OCI-LY1 (cell line): ENCODE results near the gene MESP1.

Experiments used
- H2AFZ ChIP-seq: fragments of 200-600 bp; sonication (generic), shearing (Covaris generic); 2 replicates; pipeline ENCODE4 v1.6.0; 2014; ENCODE audit warnings: antibody characterized with exemption, mild to moderate bottlenecking, low read length
- H3F3A ChIP-seq: fragments of 200-600 bp; sonication (generic), shearing (Covaris generic); 2 replicates; pipeline ENCODE4 v1.6.0; 2014; ENCODE audit warnings: mild to moderate bottlenecking, antibody characterized with exemption, low read length, moderate library complexity; ENCODE audit not compliant: insufficient read depth
- H3K27ac ChIP-seq: fragments of 200-600 bp; sonication (generic); 2 replicates; pipeline ENCODE4 v1.5.1; 2014; ENCODE audit warnings: low read length, mixed run types, mild to moderate bottlenecking, low read depth; ENCODE audit not compliant: poor library complexity, severe bottlenecking
- H3K27me3 ChIP-seq: fragments of 200-600 bp; sonication (generic); 2 replicates; pipeline ENCODE4 v1.6.0; 2014; ENCODE audit warnings: antibody characterized with exemption, mild to moderate bottlenecking, low read length, moderate library complexity; ENCODE audit not compliant: insufficient read depth
- H3K36me3 ChIP-seq: fragments of 200-600 bp; sonication (generic); 2 replicates; pipeline ENCODE4 v1.6.1; 2014; ENCODE audit warnings: mild to moderate bottlenecking, antibody characterized with exemption, low read length, moderate library complexity, mixed read lengths; ENCODE audit not compliant: insufficient read depth
- H3K4me1 ChIP-seq: fragments of 200-600 bp; sonication (generic); 2 replicates; pipeline ENCODE4 v1.5.1; 2014; ENCODE audit warnings: mild to moderate bottlenecking, low read length, moderate library complexity; ENCODE audit not compliant: insufficient read depth, severe bottlenecking
- H3K4me2 ChIP-seq: fragments of 200-600 bp; sonication (generic), shearing (Covaris generic); 2 replicates; pipeline ENCODE4 v1.6.1; 2014; ENCODE audit warnings: low read length
- H3K4me3 ChIP-seq: fragments of 200-600 bp; sonication (generic); 2 replicates; pipeline ENCODE4 v1.5.1; 2014; ENCODE audit warnings: low read length, low read depth, mild to moderate bottlenecking, mixed read lengths; ENCODE audit not compliant: poor library complexity, severe bottlenecking
- H3K79me2 ChIP-seq: fragments of 200-600 bp; shearing (Covaris generic); 2 replicates; pipeline ENCODE4 v1.6.1; 2016; ENCODE audit warnings: mixed run types, low read length, mixed read lengths; ENCODE audit not compliant: insufficient read depth
- H3K9ac ChIP-seq: fragments of 200-600 bp; sonication (generic), shearing (Covaris generic); 2 replicates; pipeline ENCODE4 v1.6.1; 2014; ENCODE audit warnings: mild to moderate bottlenecking, low read length, mixed read lengths
- H3K9me2 ChIP-seq: fragments of 200-600 bp; sonication (generic), shearing (Covaris generic); 2 replicates; pipeline ENCODE4 v1.6.1; 2014; ENCODE audit warnings: low read depth, mild to moderate bottlenecking, low read length, mixed read lengths
- H3K9me3 ChIP-seq: fragments of 200-600 bp; shearing (Covaris generic); 2 replicates; pipeline ENCODE4 v1.6.1; 2014; ENCODE audit warnings: low read length, mixed read lengths
- H4K20me1 ChIP-seq: fragments of 200-600 bp; sonication (generic), shearing (Covaris generic); 2 replicates; pipeline ENCODE4 v1.6.0; 2016; ENCODE audit warnings: mild to moderate bottlenecking, low read length; ENCODE audit not compliant: insufficient read depth
- EZH2 ChIP-seq: fragments of 200-600 bp; sonication (generic), shearing (Covaris generic); IDR thresholded peaks from 2 replicates; pipeline ENCODE4 v1.8.0; 2017; ENCODE audit warnings: borderline replicate concordance, mixed run types, mild to moderate bottlenecking, antibody characterized with exemption, low read length, moderate library complexity, mixed read lengths
- TF ChIP-seq, protein P1 (sequence below): fragments of 200-600 bp; sonication (generic), shearing (Covaris generic); IDR thresholded peaks from 2 replicates; pipeline ENCODE4 v1.5.1; 2017; ENCODE audit warnings: mild to moderate bottlenecking, antibody characterized with exemption, low read length, moderate library complexity, mixed read lengths

MESP1 gene

GRCh38 chr15:89797678-89798201, 46.7 kb upstream of the MESP1 start:
- H3K4me3 ChIP-seq: no peak overlapping the region
- no peaks in the 10 kb centered on the region for H3K79me2 ChIP-seq
- H4K20me1 ChIP-seq: no peaks in the 10 kb centered on the region
- no peaks in the 10 kb centered on the region for H3K36me3 ChIP-seq
- no peaks in the 10 kb centered on the region for H3K9me2 ChIP-seq
- no peaks in the 10 kb centered on the region for H3K4me1 ChIP-seq
- no peak overlapping the region for H3K27ac ChIP-seq
- H3F3A ChIP-seq: no peaks in the 10 kb centered on the region
- H3K4me2 ChIP-seq: no peak overlapping the region
- no peak overlapping the region for H3K9ac ChIP-seq
- no peaks in the 10 kb centered on the region for H3K9me3 ChIP-seq
- no peak for TF ChIP-seq EZH2
- TF ChIP-seq, protein P1, sequence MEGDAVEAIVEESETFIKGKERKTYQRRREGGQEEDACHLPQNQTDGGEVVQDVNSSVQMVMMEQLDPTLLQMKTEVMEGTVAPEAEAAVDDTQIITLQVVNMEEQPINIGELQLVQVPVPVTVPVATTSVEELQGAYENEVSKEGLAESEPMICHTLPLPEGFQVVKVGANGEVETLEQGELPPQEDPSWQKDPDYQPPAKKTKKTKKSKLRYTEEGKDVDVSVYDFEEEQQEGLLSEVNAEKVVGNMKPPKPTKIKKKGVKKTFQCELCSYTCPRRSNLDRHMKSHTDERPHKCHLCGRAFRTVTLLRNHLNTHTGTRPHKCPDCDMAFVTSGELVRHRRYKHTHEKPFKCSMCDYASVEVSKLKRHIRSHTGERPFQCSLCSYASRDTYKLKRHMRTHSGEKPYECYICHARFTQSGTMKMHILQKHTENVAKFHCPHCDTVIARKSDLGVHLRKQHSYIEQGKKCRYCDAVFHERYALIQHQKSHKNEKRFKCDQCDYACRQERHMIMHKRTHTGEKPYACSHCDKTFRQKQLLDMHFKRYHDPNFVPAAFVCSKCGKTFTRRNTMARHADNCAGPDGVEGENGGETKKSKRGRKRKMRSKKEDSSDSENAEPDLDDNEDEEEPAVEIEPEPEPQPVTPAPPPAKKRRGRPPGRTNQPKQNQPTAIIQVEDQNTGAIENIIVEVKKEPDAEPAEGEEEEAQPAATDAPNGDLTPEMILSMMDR: no peak
- peaks cover 5% of the 10 kb centered on the region for H3K27me3 ChIP-seq
- H2AFZ ChIP-seq: no peak overlapping the region

DNA sequence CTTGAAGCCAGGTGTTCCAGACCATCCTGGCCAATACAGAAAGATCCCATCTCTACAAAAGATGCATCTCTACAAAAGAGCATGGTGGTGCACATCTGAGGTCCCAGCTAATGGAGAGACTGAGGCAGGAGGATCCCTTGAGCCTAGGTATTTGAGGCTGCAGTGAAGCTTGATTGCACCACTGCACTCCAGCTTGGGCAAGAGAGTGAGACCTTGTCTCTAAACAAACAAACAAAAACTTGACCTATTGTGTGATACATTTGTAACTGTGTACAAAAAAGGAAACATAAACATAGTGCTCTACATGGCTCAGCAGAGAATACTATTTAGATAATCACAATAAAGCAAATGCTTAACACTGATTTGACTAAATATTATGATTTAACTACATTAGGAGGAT, 44.9 kb upstream of the MESP1 start:
- H3K36me3 ChIP-seq: no peaks in the 10 kb centered on the region
- H3K27me3 ChIP-seq: peaks cover 5% of the 10 kb centered on the region
- H3K4me1 ChIP-seq: no peaks in the 10 kb centered on the region
- no peak overlapping the region for H3K27ac ChIP-seq
- no peak overlapping the region for H3K9ac ChIP-seq
- H3F3A ChIP-seq: no peaks in the 10 kb centered on the region
- no peaks in the 10 kb centered on the region for H3K9me3 ChIP-seq
- H3K4me2 ChIP-seq: no peak overlapping the region
- TF ChIP-seq, protein P1: no peak
- TF ChIP-seq EZH2: no peak
- no peaks in the 10 kb centered on the region for H3K79me2 ChIP-seq
- no peaks in the 10 kb centered on the region for H3K9me2 ChIP-seq
- no peaks in the 10 kb centered on the region for H4K20me1 ChIP-seq
- H3K4me3 ChIP-seq: no peak overlapping the region
- no peak overlapping the region for H2AFZ ChIP-seq

DNA sequence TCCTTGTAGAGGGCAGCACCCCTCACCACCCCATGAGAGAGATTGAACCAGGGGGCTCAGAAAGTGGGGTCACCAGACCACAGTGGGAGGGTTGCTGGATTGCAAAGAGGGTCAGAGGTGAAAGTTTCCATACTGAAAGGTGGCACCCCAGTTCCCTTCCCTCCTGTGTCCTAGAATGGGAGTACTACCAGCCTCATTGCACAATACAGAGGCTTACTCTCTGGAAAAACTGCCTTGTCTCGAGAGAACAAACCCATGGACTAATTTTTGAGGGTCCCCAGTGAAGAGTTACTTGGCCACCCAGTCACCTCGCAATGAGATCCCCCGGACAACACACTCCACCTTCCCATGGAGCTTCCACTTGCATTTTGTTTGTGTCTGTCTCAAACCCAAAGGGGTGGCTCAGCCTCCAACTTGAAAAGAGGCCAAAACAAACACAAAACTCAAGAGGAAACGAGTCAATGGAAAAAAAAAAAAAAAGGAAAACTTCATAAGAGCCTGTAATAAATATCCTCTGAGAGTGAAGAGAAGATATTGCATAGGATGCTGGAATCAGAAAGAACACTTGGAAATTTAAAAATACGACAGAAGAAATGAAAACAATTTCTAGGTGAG, 43.7 kb upstream of the MESP1 start:
- H3K9me2 ChIP-seq: no peaks in the 10 kb centered on the region
- no peak overlapping the region for H3K27ac ChIP-seq
- no peaks in the 10 kb centered on the region for H3K9me3 ChIP-seq
- no peaks in the 10 kb centered on the region for H3F3A ChIP-seq
- H2AFZ ChIP-seq: no peak overlapping the region
- peaks cover 5% of the 10 kb centered on the region for H3K27me3 ChIP-seq
- no peak overlapping the region for H3K4me2 ChIP-seq
- no peaks in the 10 kb centered on the region for H4K20me1 ChIP-seq
- no peaks in the 10 kb centered on the region for H3K4me1 ChIP-seq
- H3K36me3 ChIP-seq: no peaks in the 10 kb centered on the region
- no peak overlapping the region for H3K9ac ChIP-seq
- H3K4me3 ChIP-seq: no peak overlapping the region
- H3K79me2 ChIP-seq: no peaks in the 10 kb centered on the region
- TF ChIP-seq, protein P1: no peak
- TF ChIP-seq EZH2: no peak
